ENCODE results near the gene ROBO2. TPM values are rescaled to one million over a fixed set of nuclear protein-coding genes. Genes with fewer than 3 reads are reported as not detected.
"Not testable (repeated sequence)": the region's sequence is repeated elsewhere in the genome, so short reads cannot be mapped to it uniquely, and the experiment has no call there.

The ROBO2 gene
- polyA plus RNA-seq, 1 donor, result 2.2 TPM

- DNase-seq (ENCODE audit: low read depth), result no peak
These were observed 286.7 kb downstream of the ROBO2 start for GRCh38 chr3:77326586-77326985.

- peak; percentile 19 for DNase-seq (ENCODE audit: low read depth)
These were observed 288.8 kb downstream of the ROBO2 start for GRCh38 chr3:77328690-77329089.

GRCh38 chr3:77329116-77329515, 289.2 kb downstream of the ROBO2 start:
- DNase-seq (ENCODE audit: low read depth), result peak; percentile 53

GRCh38 chr3:77338195-77338594, 298.3 kb downstream of the ROBO2 start:
- no peak for DNase-seq (ENCODE audit: low read depth)

GRCh38 chr3:77342027-77342426, 302.1 kb downstream of the ROBO2 start:
- DNase-seq (ENCODE audit: low read depth), result no peak

- DNase-seq (ENCODE audit: low read depth), result no peak
These were observed 302.8 kb downstream of the ROBO2 start for GRCh38 chr3:77342688-77343087.

GRCh38 chr3:77345009-77345408, 305.1 kb downstream of the ROBO2 start:
- DNase-seq (ENCODE audit: low read depth), result no peak

GRCh38 chr3:77348244-77348855, 308.5 kb downstream of the ROBO2 start:
- no peak for DNase-seq (ENCODE audit: low read depth)

GRCh38 chr3:77354958-77355357, 315.1 kb downstream of the ROBO2 start:
- DNase-seq (ENCODE audit: low read depth), result no peak

- DNase-seq (ENCODE audit: low read depth), result no peak
These were observed 323.0 kb downstream of the ROBO2 start for GRCh38 chr3:77362936-77363335.

- DNase-seq (ENCODE audit: low read depth), result no peak
These were observed 325.3 kb downstream of the ROBO2 start for GRCh38 chr3:77365152-77365551.

GRCh38 chr3:77370413-77370812, 330.5 kb downstream of the ROBO2 start:
- no peak for DNase-seq (ENCODE audit: low read depth)

- no peak for DNase-seq (ENCODE audit: low read depth)
These were observed 332.1 kb downstream of the ROBO2 start for GRCh38 chr3:77372018-77372417.

- no peak for DNase-seq (ENCODE audit: low read depth)
These were observed 332.9 kb downstream of the ROBO2 start for GRCh38 chr3:77372634-77373346.

GRCh38 chr3:77373619-77374018, 333.7 kb downstream of the ROBO2 start:
- no peak for DNase-seq (ENCODE audit: low read depth)

GRCh38 chr3:77376511-77376910, 336.6 kb downstream of the ROBO2 start:
- DNase-seq (ENCODE audit: low read depth), result no peak

- no peak for DNase-seq (ENCODE audit: low read depth)
These were observed 337.8 kb downstream of the ROBO2 start for GRCh38 chr3:77377717-77378116.

GRCh38 chr3:77380136-77380535, 340.2 kb downstream of the ROBO2 start:
- DNase-seq (ENCODE audit: low read depth), result peak; percentile 39

- no peak for DNase-seq (ENCODE audit: low read depth)
These were observed 341.5 kb downstream of the ROBO2 start for GRCh38 chr3:77381431-77381830.

- DNase-seq (ENCODE audit: low read depth), result no peak
These were observed 352.3 kb downstream of the ROBO2 start for GRCh38 chr3:77392181-77392580.

GRCh38 chr3:77394046-77394445, 354.1 kb downstream of the ROBO2 start:
- DNase-seq (ENCODE audit: low read depth), result no peak

- no peak for DNase-seq (ENCODE audit: low read depth)
These were observed 365.0 kb downstream of the ROBO2 start for GRCh38 chr3:77404871-77405270.

GRCh38 chr3:77407441-77407840, 367.5 kb downstream of the ROBO2 start:
- no peak for DNase-seq (ENCODE audit: low read depth)

- DNase-seq (ENCODE audit: low read depth), result not testable (repeated sequence)
These were observed 370.4 kb downstream of the ROBO2 start for GRCh38 chr3:77410334-77410733.

Measured in forelimb muscle (tissue), 1 donor.